Astrocyte (in vitro differentiated cells and primary cell): ENCODE data around the gene LRRTM3.

Experiments
- CTCF ChIP-seq: IDR thresholded peaks from 2 replicates; pipeline ENCODE4 v1.5.1; 2011; ENCODE audit warnings: low read depth, mild to moderate bottlenecking, inconsistent platforms, low read length, moderate library complexity; ENCODE audit not compliant: insufficient read depth
- EZH2 ChIP-seq: IDR thresholded peaks from 2 replicates; pipeline ENCODE4 v1.6.1; 2012; ENCODE audit warnings: mild to moderate bottlenecking, low read length, inconsistent platforms; ENCODE audit not compliant: insufficient read depth

DNA sequence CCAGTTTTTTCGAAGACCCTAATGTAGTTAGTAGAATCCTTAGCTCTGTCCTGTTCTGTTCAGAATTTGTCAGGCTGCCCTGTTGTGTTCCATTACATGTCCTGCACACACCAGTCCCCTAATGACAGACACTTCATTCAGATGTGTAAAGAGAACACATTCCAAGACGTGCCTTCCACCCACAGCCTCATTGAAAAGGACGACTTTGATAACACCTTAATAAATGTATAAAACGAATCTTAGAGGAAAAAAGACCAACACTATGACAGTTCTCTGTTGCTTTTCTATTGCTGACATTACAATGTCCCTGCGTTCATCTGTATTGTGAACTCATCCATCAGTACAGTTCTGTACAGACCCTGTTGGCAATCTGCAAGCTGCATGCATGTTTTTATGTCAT lies 3.5 kb downstream of the LRRTM3 start:
- no peak for TF ChIP-seq CTCF
- no peak for TF ChIP-seq EZH2
